Measurements from ENCODE around the gene INAFM1. TPM values are rescaled to one million over a fixed set of nuclear protein-coding genes. Genes with fewer than 3 reads are reported as not detected.

The INAFM1 gene
- total RNA-seq, 3 donors from 2014 or later (not counting 1 experiment from before 2014, with no cell fraction given) = 9.1 to 10.3 (median 9.5) TPM

DNA sequence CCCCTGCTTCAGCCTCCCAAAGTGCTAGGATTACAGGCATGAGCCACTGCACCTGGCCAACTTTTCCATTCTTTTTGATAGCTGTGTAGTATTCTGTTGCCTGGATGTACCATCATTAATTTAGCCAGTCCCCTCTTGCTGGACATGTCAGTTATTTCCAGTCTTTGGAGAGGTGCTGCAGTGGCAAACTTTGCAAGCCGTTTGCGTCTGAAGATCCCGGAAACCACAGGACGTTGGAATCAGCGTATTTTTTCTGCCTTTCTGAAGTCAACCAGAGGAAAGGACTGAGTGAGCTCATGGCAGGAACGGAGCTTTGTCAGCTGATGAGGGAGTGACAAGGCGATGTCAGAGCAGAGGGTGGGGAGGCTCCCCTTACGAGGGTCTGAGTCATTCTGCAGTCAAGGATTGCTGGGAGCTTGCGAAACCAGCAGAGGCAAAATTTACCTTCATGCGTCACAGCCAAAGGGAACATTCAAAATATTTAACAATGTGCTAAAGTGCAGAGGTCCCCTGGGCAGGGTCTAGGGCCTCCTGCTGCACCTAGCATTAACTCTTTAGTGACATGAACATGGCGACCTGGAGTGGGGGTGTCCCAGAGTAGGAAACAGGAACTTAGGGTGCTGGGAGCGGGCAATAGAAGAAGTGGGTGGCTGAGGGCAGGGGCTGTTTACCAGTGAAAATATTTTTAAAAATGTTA lies 40.6 kb downstream of the INAFM1 start:
- TF ChIP-seq, protein P1, sequence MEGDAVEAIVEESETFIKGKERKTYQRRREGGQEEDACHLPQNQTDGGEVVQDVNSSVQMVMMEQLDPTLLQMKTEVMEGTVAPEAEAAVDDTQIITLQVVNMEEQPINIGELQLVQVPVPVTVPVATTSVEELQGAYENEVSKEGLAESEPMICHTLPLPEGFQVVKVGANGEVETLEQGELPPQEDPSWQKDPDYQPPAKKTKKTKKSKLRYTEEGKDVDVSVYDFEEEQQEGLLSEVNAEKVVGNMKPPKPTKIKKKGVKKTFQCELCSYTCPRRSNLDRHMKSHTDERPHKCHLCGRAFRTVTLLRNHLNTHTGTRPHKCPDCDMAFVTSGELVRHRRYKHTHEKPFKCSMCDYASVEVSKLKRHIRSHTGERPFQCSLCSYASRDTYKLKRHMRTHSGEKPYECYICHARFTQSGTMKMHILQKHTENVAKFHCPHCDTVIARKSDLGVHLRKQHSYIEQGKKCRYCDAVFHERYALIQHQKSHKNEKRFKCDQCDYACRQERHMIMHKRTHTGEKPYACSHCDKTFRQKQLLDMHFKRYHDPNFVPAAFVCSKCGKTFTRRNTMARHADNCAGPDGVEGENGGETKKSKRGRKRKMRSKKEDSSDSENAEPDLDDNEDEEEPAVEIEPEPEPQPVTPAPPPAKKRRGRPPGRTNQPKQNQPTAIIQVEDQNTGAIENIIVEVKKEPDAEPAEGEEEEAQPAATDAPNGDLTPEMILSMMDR (IDR thresholded peaks at IDR 0.05) = no peak
- Histone ChIP-seq H3K4me1 (ENCODE audit: control insufficient read depth, insufficient read depth, low read length) (no peaks in the 10 kb centered on the region), H3K27ac (ENCODE audit: low read length) (no peak overlapping the region), H3K4me3 (ENCODE audit: low read length) (no peak overlapping the region), H3K36me3 (ENCODE audit: control insufficient read depth, insufficient read depth, low read length) (no peaks in the 10 kb centered on the region), H3K9me3 (ENCODE audit: control insufficient read depth, insufficient read depth, low read length) (no peaks in the 10 kb centered on the region), H3K27me3 (ENCODE audit: control insufficient read depth, insufficient read depth, low read length) (no peaks in the 10 kb centered on the region)
- Mint-ChIP-seq H3K27me3 (ENCODE audit: low read depth in 2 of 2) (peaks cover 11 to 16% of the 10 kb centered on the region in 2 donors), H3K4me3 (no peak overlapping the region), H3K27ac (peak overlapping the region in 1 of 2 donors; percentile 58), H3K9me3 (no peaks in the 10 kb centered on the region), H3K36me3 (no peaks in the 10 kb centered on the region), H3K4me1 (no peaks in the 10 kb centered on the region)
- ATAC-seq = peak; percentile 53 to 86 (median 56)
- intact Hi-C loops (cut with micrococcal nuclease) = no loop called here
- WGBS (ENCODE audit: insufficient coverage) = 47% methylated on average over 12 of the region's 12 CpGs
- peak in 1 of 2 donors; percentile 25 for DNase-seq

DNA sequence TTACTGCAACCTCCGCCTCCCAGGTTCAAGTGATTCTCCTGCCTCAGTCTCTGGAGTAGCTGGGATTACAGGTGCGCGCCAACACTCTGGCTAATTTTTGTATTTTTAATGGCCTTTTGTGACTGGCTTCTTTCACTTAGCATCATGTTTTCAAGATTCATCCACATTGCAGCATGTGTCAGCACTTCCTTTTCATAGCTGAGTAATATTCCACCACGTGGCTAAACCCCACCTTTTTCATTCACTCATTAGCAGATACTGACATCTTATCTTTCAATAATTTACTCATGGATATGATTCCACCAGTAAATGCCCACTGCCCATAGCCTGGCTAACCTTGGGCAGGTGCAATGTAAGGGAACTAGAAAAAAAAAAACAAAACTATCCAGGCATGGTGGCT lies 41.8 kb downstream of the INAFM1 start:
- H3K9me3 Mint-ChIP-seq = no peaks in the 10 kb centered on the region
- H3K27ac Mint-ChIP-seq = no peak overlapping the region
- 86% methylated on average over 4 of the region's 4 CpGs for WGBS (ENCODE audit: insufficient coverage)
- no peaks in the 10 kb centered on the region for H3K36me3 ChIP-seq (ENCODE audit: control insufficient read depth, insufficient read depth, low read length)
- no peaks in the 10 kb centered on the region for H3K36me3 Mint-ChIP-seq
- TF ChIP-seq, protein P1 (IDR thresholded peaks at IDR 0.05) = no peak
- H3K4me1 ChIP-seq (ENCODE audit: control insufficient read depth, insufficient read depth, low read length) = no peaks in the 10 kb centered on the region
- ATAC-seq (no peak), DNase-seq (no peak)
- H3K27ac ChIP-seq (ENCODE audit: low read length) = no peak overlapping the region
- H3K4me3 Mint-ChIP-seq = no peak overlapping the region
- peaks cover 3% of the 10 kb centered on the region for H3K27me3 ChIP-seq (ENCODE audit: control insufficient read depth, insufficient read depth, low read length)
- H3K9me3 ChIP-seq (ENCODE audit: control insufficient read depth, insufficient read depth, low read length) = no peaks in the 10 kb centered on the region
- intact Hi-C loops (cut with micrococcal nuclease) = no loop called here
- H3K4me3 ChIP-seq (ENCODE audit: low read length) = no peak overlapping the region
- peaks cover 0 to 18% of the 10 kb centered on the region in 2 donors for H3K27me3 Mint-ChIP-seq (ENCODE audit: low read depth in 2 of 2)
- no peaks in the 10 kb centered on the region for H3K4me1 Mint-ChIP-seq

DNA sequence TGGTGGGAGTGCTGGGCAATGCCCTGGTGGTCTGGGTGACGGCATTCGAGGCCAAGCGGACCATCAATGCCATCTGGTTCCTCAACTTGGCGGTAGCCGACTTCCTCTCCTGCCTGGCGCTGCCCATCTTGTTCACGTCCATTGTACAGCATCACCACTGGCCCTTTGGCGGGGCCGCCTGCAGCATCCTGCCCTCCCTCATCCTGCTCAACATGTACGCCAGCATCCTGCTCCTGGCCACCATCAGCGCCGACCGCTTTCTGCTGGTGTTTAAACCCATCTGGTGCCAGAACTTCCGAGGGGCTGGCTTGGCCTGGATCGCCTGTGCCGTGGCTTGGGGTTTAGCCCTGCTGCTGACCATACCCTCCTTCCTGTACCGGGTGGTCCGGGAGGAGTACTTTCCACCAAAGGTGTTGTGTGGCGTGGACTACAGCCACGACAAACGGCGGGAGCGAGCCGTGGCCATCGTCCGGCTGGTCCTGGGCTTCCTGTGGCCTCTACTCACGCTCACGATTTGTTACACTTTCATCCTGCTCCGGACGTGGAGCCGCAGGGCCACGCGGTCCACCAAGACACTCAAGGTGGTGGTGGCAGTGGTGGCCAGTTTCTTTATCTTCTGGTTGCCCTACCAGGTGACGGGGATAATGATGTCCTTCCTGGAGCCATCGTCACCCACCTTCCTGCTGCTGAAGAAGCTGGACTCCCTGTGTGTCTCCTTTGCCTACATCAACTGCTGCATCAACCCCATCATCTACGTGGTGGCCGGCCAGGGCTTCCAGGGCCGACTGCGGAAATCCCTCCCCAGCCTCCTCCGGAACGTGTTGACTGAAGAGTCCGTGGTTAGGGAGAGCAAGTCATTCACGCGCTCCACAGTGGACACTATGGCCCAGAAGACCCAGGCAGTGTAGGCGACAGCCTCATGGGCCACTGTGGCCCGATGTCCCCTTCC lies 45.5 kb downstream of the INAFM1 start:
- intact Hi-C loops (cut with micrococcal nuclease) = no loop called here
- no peak overlapping the region for H3K4me3 Mint-ChIP-seq
- H3K9me3 Mint-ChIP-seq = no peaks in the 10 kb centered on the region
- WGBS (ENCODE audit: insufficient coverage) = 92% methylated on average over 46 of the region's 46 CpGs
- H3K27me3 ChIP-seq (ENCODE audit: control insufficient read depth, insufficient read depth, low read length) = peaks cover 3% of the 10 kb centered on the region
- DNase-seq (no peak), ATAC-seq (no peak)
- H3K27me3 Mint-ChIP-seq (ENCODE audit: low read depth in 2 of 2) = peaks cover 0 to 27% of the 10 kb centered on the region in 2 donors
- no peaks in the 10 kb centered on the region for H3K36me3 Mint-ChIP-seq
- H3K36me3 ChIP-seq (ENCODE audit: control insufficient read depth, insufficient read depth, low read length) = no peaks in the 10 kb centered on the region
- no peak overlapping the region for H3K4me3 ChIP-seq (ENCODE audit: low read length)
- H3K4me1 Mint-ChIP-seq = no peaks in the 10 kb centered on the region
- H3K4me1 ChIP-seq (ENCODE audit: control insufficient read depth, insufficient read depth, low read length) = peaks cover 2% of the 10 kb centered on the region
- no peak overlapping the region for H3K27ac ChIP-seq (ENCODE audit: low read length)
- no peak overlapping the region for H3K27ac Mint-ChIP-seq
- TF ChIP-seq, protein P1 (IDR thresholded peaks at IDR 0.05) = no peak
- H3K9me3 ChIP-seq (ENCODE audit: control insufficient read depth, insufficient read depth, low read length) = no peaks in the 10 kb centered on the region
